Adrenal gland (tissue), 12 donors: ENCODE data around the gene OLA1. TPM values are rescaled to one million over a fixed set of nuclear protein-coding genes. Genes with fewer than 3 reads are reported as not detected.
A peak's percentile ranks its signal among the peaks of the same experiment; 100 is the strongest.

Experiments used
- DNase-seq, 7 donors: peaks; one replicate each; pipeline ENCODE4 v3.0.0-alpha.2; 2019 to 2020
- H3K27ac ChIP-seq, 5 donors: fragments of 200-600 bp; sonication (generic) in 4 of 5; 1 replicate in 3 of 5; 2 replicates in 2 of 5; pipeline versions ENCODE4 v1.5.1 to v1.8.0; 2016 to 2020; ENCODE audit warnings: mild to moderate bottlenecking in 1 of 5
- H3K27me3 ChIP-seq: fragments of 200-600 bp; 2 replicates; pipeline ENCODE4 v1.8.0; 2021
- H3K36me3 ChIP-seq, 2 donors: fragments of 200-600 bp; replicated peaks in 1 of 2; 1 replicate in 1 of 2; 2 replicates in 1 of 2; pipeline versions ENCODE4 v1.5.1 to v1.8.0; 2018 to 2022
- H3K4me1 ChIP-seq, 2 donors: fragments of 200-600 bp; replicated peaks in 1 of 2; 1 replicate in 1 of 2; 2 replicates in 1 of 2; pipeline versions ENCODE4 v1.5.1 to v1.8.0; 2018 to 2021
- H3K4me3 ChIP-seq, 4 donors: fragments of 200-600 bp; sonication (generic) in 3 of 4; one replicate each; pipeline ENCODE4 v1.5.1; 2016 to 2018
- H3K9me3 ChIP-seq, 3 donors: fragments of 200-600 bp; sonication (generic) in 1 of 3; replicated peaks in 1 of 3; 1 replicate in 2 of 3; 2 replicates in 1 of 3; pipeline versions ENCODE4 v1.5.1 to v1.8.0; 2016 to 2021
- POLR2A ChIP-seq, 2 donors: fragments of 450-650 bp; IDR thresholded peaks; one replicate each; pipeline ENCODE4 v1.6.1; 2017; ENCODE audit warnings: antibody characterized with exemption in 2 of 2, mild to moderate bottlenecking in 2 of 2, moderate library complexity in 1 of 2
- WGBS, 4 donors: extraction: QIAGEN DNeasy Blood & Tissue Kit in 2 of 4; methylation state at CpG; one replicate each; pipeline versions ENCODE4 v1.1.5 to v1.1.7; 2013 to 2017; 5-methylcytosine and 5-hydroxymethylcytosine counted together
- intact Hi-C, 2 donors: fragments of 100-400 bp; cut with DNase I; formaldehyde crosslinking; loops; one replicate each; pipeline versions ENCODE4 v1.14.1 to v1.15.0; 2022 to 2023
- polyA plus RNA-seq, 3 donors: library from polyadenylated mRNA; stranded (reverse); fragments of 200-250 nt in 2 of 3; fragments of 350-450 nt in 1 of 3; fragmentation: Illumina TruSeq in 1 of 3; extraction: RNeasy Lipid Tissue Mini Kit (QIAGEN cat#74804) in 1 of 3; gene quantifications; one replicate each; pipeline ENCODE4 v1.2.3, GENCODE V29; 2013 to 2014
- total RNA-seq, 9 donors: library from RNA; depleted of rRNA in 4 of 9; stranded (reverse); fragments of >200 nt in 4 of 9; fragments of 120-200 nt in 1 of 9; fragmentation: NEBNext Ultra II Directional in 1 of 9; extraction: Animal tissue kit (Norgen Biotek cat#: 25700) in 1 of 9; gene quantifications; one replicate each; pipeline versions ENCODE4 v1.1.0 to v1.2.4, GENCODE V29; 2013 to 2023
- TF ChIP-seq, protein P1 (sequence below), 6 experiments: fragments of 450-650 bp in 4 of 6; fragments of 200-600 bp in 2 of 6; sonication (generic) in 1 of 6; IDR thresholded peaks; 1 replicate in 5 of 6; 2 replicates in 1 of 6; pipeline versions ENCODE4 v1.5.1 to v1.8.0; 2016 to 2021; ENCODE audit warnings: antibody characterized with exemption in 6 of 6, mild to moderate bottlenecking in 2 of 6, moderate library complexity in 1 of 6
- donor health status: healthy with polysubstance abuse.
- donor health status: Bipolar disorder and iron deficiency.
- donor health status: DM: yes; HTN: yes; CAD: no.
- donor health status: DM: no; HTN: no; CAD: no.
- donor health status: DM: no; HTN: no; CAD: no.
- donor health status: DM: yes; HTN: yes; CAD: no.

Gene OLA1
- total and polyA plus RNA-seq, 12 donors = 30.1 to 182 (median 68.9) TPM

- TF ChIP-seq, protein P1, sequence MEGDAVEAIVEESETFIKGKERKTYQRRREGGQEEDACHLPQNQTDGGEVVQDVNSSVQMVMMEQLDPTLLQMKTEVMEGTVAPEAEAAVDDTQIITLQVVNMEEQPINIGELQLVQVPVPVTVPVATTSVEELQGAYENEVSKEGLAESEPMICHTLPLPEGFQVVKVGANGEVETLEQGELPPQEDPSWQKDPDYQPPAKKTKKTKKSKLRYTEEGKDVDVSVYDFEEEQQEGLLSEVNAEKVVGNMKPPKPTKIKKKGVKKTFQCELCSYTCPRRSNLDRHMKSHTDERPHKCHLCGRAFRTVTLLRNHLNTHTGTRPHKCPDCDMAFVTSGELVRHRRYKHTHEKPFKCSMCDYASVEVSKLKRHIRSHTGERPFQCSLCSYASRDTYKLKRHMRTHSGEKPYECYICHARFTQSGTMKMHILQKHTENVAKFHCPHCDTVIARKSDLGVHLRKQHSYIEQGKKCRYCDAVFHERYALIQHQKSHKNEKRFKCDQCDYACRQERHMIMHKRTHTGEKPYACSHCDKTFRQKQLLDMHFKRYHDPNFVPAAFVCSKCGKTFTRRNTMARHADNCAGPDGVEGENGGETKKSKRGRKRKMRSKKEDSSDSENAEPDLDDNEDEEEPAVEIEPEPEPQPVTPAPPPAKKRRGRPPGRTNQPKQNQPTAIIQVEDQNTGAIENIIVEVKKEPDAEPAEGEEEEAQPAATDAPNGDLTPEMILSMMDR (IDR thresholded peaks at IDR 0.05) = no peak
- TF ChIP-seq POLR2A (IDR thresholded peaks at IDR 0.05) = no peak
- DNase-seq = no peak
- intact Hi-C loops = no loop called here
- Histone ChIP-seq H3K27me3 (no peaks in the 10 kb centered on the region), H3K27ac (no peak overlapping the region), H3K4me1 (peaks cover 0 to 5% of the 10 kb centered on the region in 2 donors), H3K4me3 (no peak overlapping the region), H3K36me3 (no peaks in the 10 kb centered on the region), H3K9me3 (no peaks in the 10 kb centered on the region)
- WGBS, 4 donors = 80 to 88% (median 83%) methylated on average over 2 of the region's 2 CpGs
These were observed 99.5 kb downstream of the OLA1 start for GRCh38 chr2:174148833-174149232.

GRCh38 chr2:174145827-174146226, 102.5 kb downstream of the OLA1 start:
- Histone ChIP-seq H3K27ac (no peak overlapping the region), H3K27me3 (no peaks in the 10 kb centered on the region), H3K4me3 (no peak overlapping the region), H3K4me1 (no peaks in the 10 kb centered on the region), H3K36me3 (no peaks in the 10 kb centered on the region), H3K9me3 (no peaks in the 10 kb centered on the region)
- 31 to 49% (median 38%) methylated on average over 2 of the region's 2 CpGs for WGBS, 4 donors
- TF ChIP-seq POLR2A (IDR thresholded peaks at IDR 0.05) = no peak
- TF ChIP-seq, protein P1 (IDR thresholded peaks at IDR 0.05) = no peak
- intact Hi-C loops = no loop called here
- no peak for DNase-seq

DNA sequence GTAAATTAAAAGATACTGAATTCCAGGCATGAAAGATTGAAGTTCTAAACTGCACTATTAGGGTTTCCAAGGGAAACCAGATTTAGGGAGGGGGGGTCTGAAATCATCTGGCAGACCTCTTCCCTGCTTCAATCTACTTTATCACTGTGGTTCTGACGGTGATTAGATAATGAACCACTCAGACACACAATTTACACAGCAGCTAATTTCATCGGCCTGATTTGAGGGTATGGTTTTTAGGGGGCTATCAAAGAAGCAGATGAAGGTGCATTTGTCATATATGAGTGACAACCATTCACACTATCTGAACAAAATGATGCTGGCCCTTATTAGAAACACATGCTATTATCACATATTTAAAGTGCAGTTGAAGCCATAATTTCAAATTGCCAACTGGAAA, 106.0 kb downstream of the OLA1 start:
- TF ChIP-seq POLR2A (IDR thresholded peaks at IDR 0.05) = no peak
- TF ChIP-seq, protein P1 (IDR thresholded peaks at IDR 0.05) = no peak
- Histone ChIP-seq H3K9me3 (no peaks in the 10 kb centered on the region), H3K36me3 (no peaks in the 10 kb centered on the region), H3K27ac (no peak overlapping the region), H3K27me3 (no peaks in the 10 kb centered on the region), H3K4me3 (no peak overlapping the region), H3K4me1 (no peaks in the 10 kb centered on the region)
- intact Hi-C loops = no loop called here
- no peak for DNase-seq
- WGBS, 4 donors = 83 to 95% (median 88%) methylated on average over 2 of the region's 2 CpGs

DNA sequence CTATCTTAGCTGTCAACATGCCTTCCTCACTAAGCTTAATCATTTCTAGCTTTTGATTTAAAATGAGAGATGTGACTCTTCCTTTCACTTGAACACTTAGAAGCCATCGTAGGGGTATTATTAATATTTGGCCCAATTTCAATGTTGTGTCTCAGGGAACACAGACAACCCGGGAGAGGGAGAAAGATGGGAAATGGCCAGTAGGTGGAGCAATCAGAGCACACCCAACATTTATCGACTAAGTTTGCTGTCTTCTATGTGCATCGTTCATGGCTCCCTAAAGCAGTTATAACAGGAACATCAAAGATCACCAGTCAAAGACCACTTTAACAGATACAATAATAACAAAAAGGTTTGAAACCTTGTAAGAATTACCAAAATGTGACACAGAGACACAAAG, 110.2 kb downstream of the OLA1 start:
- WGBS, 4 donors = 37 to 52% (median 39%) methylated on average over 4 of the region's 4 CpGs
- no peaks in the 10 kb centered on the region for H3K27me3 ChIP-seq
- no peak overlapping the region for H3K4me3 ChIP-seq
- peak in 4 of 7 donors; percentile 17 to 59 (median 37) for DNase-seq
- no peak for TF ChIP-seq POLR2A (IDR thresholded peaks at IDR 0.05)
- TF ChIP-seq, protein P1 (IDR thresholded peaks at IDR 0.05) = peak; percentile 33 to 50 (median 44)
- H3K36me3 ChIP-seq = no peaks in the 10 kb centered on the region
- H3K4me1 ChIP-seq = no peaks in the 10 kb centered on the region
- H3K9me3 ChIP-seq = no peaks in the 10 kb centered on the region
- intact Hi-C loops = no loop called here
- no peak overlapping the region for H3K27ac ChIP-seq
